Activated CD4-positive, CD25-positive, alpha-beta regulatory T cell treated with anti-CD3 and anti-CD28 coated beads, Interleukin-2, amount 50 U/mL, for 24 hours (primary cell): ENCODE data around the gene ENAH.

Experiments
- ATAC-seq, 2 donors: fragments of 150-1000 bp; cut with Tn5 transposase; one replicate each; pipeline ENCODE4 v1.10.0; 2021; ENCODE audit warnings: mild to moderate bottlenecking in 1 of 2, moderate library complexity in 1 of 2

The ENAH gene

GRCh38 chr1:225601902-225602589, 50.9 kb downstream of the ENAH start:
- ATAC-seq, result no peak

GRCh38 chr1:225598847-225599246, 54.1 kb downstream of the ENAH start:
- ATAC-seq, result no peak

- no peak for ATAC-seq
Observed at GRCh38 chr1:225597926-225598575, 54.9 kb downstream of the ENAH start.

GRCh38 chr1:225596736-225597135, 56.2 kb downstream of the ENAH start:
- ATAC-seq, result no peak

GRCh38 chr1:225595974-225596551, 56.9 kb downstream of the ENAH start:
- ATAC-seq, result no peak

- no peak for ATAC-seq
Observed at GRCh38 chr1:225595452-225595851, 57.5 kb downstream of the ENAH start.

GRCh38 chr1:225593414-225593813, 59.5 kb downstream of the ENAH start:
- ATAC-seq, result no peak

- no peak for ATAC-seq
Observed at GRCh38 chr1:225592362-225593025, 60.4 kb downstream of the ENAH start.

GRCh38 chr1:225587310-225587709, 65.6 kb downstream of the ENAH start:
- no peak for ATAC-seq

- ATAC-seq, result no peak
Observed at GRCh38 chr1:225581186-225581585, 71.7 kb downstream of the ENAH start.

- no peak for ATAC-seq
Observed at GRCh38 chr1:225580238-225581099, 72.5 kb downstream of the ENAH start.

GRCh38 chr1:225578251-225578977, 74.5 kb downstream of the ENAH start:
- ATAC-seq, result no peak

GRCh38 chr1:225577241-225577640, 75.7 kb downstream of the ENAH start:
- ATAC-seq, result no peak

- ATAC-seq, result no peak
Observed at GRCh38 chr1:225573216-225573615, 79.7 kb downstream of the ENAH start.

GRCh38 chr1:225572422-225572821, 80.5 kb downstream of the ENAH start:
- ATAC-seq, result no peak

- no peak for ATAC-seq
Observed at GRCh38 chr1:225567789-225568188, 85.1 kb downstream of the ENAH start.

GRCh38 chr1:225565847-225566246, 87.1 kb downstream of the ENAH start:
- no peak for ATAC-seq

- no peak for ATAC-seq
Observed at GRCh38 chr1:225561675-225562074, 91.2 kb downstream of the ENAH start.

- ATAC-seq, result no peak
Observed at GRCh38 chr1:225559902-225560301, 93.0 kb downstream of the ENAH start.

- ATAC-seq, result no peak
Observed at GRCh38 chr1:225559326-225559725, 93.6 kb downstream of the ENAH start.

GRCh38 chr1:225556694-225557093, 96.2 kb downstream of the ENAH start:
- no peak for ATAC-seq

GRCh38 chr1:225555821-225556220, 97.1 kb downstream of the ENAH start:
- ATAC-seq, result no peak
